HG02610 (cell line): ENCODE results near the gene ETNPPL.
"Not testable (repeated sequence)": the region's sequence is repeated elsewhere in the genome, so short reads cannot be mapped to it uniquely, and the experiment has no call there.

Experiments
- ATAC-seq: cut with Tn5 transposase; IDR thresholded peaks from one replicate; pipeline ENCODE4 v1.9.1; 2021; ENCODE audit warnings: mild to moderate bottlenecking, moderate library complexity; ENCODE audit not compliant: unreplicated experiment

The ETNPPL gene

DNA sequence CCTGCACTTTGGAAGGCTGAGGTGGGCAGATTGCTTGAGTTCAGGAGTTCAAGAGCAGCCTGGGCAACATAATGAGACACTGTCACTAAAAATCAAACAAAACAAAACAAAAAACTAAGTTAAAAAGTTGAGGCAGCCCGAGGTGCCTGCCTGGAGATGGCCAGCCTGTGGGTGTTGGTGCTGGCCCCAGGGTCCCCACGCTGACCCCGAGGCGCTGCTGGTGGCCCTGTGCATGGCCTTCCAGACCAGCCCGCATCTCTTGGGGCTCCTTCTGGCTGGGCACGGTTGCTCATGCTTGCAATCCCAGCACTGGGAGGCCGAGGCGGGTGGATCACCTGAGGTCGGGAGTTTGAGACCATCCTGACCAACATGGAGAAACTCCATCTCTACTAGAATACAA lies 4.4 kb downstream of the ETNPPL start:
- ATAC-seq, result no peak

DNA sequence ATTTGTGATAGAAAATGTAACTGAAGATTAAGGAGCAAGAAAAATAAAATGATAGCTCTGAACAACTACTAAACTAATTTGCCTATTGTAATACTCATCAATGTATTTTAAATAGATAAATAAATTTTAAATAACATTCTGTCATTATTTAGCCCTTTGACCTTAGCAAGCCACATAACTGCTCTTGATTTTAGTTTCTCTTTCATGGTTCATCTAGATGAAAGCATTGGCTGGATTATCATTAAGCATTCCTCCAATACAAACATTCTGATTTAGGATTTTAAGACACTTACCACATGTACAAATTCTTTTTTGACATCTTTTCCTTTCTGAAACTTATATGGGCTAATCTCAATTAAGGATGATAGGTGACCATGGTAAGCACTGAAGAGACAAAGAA lies 8.5 kb downstream of the ETNPPL start:
- no peak for ATAC-seq

DNA sequence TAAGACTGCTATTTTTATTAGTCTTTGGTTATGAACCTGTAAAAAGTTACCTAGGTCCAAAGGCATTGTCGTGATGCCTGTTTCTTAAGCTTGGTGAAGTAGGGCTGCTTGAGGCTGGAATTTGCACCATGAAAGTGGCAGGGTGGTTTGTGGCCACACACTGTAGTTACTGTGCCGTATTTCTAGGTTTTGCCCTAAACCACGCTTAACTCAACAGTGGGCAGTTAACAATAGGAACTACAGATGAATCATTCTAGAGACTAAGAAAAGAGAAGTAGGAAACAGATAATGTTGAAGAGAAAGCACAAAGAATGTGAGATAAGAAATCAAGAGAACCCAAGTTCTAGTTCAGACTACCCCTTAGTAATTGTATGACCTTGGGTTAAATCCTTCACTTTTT lies 11.5 kb downstream of the ETNPPL start:
- ATAC-seq, result peak; percentile 26

DNA sequence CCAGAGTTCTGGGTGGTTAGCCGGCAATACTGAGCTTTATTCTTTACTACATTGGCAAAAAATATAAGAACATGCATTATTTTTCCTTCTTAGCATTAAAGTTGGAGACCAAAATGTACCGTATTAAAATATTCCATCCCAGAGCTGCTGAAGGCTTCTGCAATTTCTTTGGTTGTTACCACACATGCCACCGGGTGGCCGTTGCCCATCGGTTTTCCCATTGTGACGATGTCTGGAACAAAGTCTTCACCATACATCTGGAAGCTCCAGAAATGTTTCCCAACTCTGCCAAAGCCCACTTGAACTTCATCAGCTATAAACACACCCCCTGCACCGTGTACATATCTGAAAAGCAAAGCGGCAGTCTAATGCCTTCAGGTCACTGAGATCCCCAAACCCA lies 13.7 kb downstream of the ETNPPL start:
- no peak for ATAC-seq

DNA sequence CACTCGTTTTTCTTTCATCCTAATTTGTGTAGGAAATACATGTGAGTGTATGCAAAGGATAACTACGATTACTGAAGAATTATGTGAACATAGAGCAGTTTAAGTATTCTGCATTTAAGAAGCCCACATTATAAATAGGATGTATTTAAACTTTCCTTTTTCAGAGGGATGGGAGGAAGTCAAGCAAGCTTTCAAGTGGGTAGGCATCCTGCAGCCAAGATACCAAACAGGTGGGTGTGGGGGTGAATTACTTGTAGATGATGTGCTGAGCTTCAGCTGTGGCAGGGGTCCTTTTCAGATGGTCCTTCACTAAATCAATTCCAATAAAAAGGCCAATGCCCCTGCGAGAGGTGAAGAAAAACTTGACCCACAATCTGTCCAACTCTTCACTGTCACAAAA lies 16.3 kb downstream of the ETNPPL start:
- no peak for ATAC-seq

DNA sequence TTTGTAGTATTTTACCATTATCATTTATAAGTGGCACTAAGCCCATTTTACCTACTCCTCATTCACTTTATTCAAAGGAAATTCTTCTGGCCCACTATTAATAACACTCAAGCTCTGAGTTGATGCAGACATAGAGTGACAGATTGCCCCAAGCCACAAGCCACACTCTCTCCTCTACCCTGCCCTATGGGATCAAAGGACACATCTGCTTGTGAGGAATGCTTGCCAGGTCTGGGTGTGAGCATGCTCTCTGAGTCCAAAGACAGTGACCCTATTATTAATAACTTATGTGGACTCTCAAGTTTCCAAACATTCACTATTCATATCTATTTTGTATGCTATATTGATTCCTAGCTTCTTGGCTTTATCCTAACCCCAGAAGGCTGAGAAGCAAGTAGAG lies 18.5 kb downstream of the ETNPPL start:
- ATAC-seq, result no peak

DNA sequence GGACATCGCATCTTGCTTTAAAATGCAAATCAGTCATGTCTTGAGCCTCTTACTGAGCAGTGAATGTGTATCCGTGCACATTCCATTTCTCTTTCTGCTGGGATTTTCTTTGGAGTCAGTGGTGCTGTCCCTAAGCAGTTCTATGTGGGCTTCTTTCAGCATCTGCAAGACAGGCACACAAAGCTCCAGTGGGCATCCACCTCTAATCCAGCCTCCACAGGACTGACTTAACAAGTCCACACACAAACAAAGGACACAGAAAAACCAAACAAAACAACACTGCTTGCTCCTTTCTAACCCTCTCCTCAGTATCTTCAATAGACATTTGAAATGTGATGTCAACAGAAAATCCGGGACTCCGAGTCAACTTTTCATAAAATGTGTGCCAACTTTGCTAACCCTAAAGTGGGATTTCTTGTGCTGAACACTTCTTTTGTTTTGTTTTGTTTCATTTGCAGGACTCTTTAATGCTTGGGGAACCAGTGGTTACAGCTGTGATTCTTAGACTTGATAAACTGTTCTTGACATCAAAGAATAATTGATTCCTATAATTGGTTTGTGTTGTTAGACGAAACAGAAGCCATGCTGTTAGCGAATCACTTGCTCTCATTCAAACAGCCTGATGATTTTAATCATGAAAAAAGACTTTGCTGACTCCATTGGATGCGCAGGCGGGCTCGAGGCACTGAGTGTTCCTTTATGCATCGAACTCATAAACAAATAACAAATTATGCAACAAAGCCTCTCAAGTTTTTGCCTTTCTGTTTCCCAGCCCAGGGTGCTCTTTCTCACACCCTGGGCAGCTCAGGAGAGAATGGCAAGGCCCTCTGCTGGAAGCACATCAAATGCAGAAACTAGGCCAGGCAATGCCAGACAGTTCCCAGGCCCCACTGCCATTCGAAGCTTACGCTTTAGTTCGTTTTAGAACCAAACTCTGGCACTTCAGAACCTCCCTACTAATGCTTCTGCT lies 20.1 kb downstream of the ETNPPL start:
- ATAC-seq, result no peak

DNA sequence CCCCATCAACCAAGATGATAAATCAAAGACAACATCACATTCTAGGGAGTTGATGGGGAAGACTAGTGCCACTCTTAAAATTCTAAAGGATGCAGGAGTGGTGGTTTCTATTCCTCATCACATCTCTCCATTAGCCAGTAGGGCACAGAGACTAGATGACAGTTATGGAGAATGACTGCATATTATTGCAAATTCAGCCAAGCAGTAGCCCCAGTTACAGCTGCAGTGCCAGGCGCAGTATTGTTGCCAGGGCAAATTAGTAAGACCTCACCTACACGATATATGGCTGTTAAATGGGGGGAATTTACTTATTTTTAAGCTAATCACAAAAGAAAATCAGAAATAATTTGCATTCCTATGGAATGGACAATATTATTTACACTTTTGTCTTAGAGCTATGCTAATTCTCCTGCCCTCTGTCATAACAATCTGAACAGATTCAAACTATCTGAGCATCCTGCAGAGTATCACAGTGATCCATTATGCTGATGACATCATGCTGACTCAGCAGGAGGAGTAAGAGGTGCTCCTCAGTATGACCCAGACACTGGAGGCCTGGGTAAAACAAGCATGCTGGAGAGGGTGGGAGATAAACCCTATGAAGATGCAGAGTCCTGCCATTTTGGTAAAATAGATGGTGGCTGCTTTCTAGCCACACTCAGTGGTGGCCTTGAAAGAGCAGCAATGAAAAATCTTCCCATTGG lies 24.7 kb downstream of the ETNPPL start:
- no peak for ATAC-seq

DNA sequence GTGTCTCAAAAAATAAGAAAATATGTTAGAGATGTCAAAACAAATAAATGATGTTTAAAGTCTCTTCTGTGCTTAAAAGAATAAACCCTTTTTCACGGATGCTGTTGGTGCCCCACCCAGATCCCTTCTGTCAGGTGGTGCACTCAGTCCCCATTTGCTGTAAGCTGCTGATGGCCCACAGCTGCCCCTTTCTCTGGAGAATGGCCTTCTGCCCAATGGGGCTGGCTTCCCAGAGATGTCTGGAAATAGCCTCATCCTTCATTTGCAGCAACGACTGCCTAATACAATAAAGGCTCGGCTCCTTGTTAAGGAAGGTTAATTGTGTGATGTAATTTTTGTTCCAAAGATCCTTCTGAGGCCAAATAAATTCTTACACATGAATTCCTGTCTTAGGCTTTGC lies 31.8 kb downstream of the ETNPPL start:
- no peak for ATAC-seq

DNA sequence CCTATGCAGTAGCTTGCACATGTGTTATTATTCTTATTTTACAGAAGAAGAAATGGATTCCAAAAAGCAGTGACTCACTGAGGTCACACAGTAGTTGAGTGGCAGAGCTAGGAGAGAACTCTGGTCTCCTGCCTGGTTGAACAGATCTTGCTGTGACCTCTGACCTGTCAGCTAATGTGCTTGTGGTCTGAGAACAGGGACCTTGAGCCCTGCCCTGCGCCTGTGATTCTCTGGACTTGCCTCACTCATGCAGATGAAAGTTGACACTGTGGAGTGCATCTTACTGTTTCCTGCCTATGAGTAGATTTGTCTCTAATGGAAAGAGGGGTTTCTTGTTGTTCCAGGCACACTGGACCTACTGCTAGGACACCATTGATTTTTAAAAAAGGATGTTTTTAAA lies 32.3 kb downstream of the ETNPPL start:
- no peak for ATAC-seq

DNA sequence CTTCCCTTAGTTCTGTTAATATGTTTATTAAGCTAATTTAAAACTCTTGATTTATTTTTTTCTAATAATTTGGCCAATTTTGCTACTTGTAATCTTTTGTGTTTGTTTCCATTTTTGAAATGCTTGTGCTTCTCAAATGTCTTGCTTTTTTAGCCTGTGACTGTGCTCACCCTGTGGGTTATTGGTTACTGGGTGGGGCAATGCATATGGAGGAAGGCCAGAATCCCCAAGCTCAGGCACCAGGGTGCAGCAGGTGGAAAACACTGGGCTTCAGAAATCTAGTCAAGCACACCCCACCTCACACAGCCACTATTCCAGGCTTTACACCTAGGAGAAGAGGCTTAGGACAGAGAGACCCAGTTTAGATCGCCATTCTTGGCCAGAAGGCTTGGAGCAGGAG lies 33.1 kb downstream of the ETNPPL start:
- no peak for ATAC-seq

DNA sequence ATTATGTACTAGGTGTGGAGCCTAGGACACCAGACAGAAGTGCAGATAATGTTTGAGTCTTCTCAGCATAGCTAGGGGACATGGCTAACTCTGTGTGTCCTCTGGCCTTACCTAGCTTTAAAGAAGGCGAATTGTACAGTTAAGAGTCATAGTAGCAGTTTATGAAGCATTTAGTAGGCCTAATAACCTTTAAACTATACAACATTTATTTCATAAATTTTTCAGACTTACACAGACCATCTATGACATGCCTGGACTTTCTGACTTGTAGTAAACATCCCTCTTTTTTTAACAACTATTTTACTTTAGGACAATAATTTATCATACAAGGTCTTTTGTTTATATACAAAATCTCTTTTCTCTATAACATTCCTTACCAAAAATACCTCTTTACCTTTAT lies 37.4 kb downstream of the ETNPPL start:
- no peak for ATAC-seq

DNA sequence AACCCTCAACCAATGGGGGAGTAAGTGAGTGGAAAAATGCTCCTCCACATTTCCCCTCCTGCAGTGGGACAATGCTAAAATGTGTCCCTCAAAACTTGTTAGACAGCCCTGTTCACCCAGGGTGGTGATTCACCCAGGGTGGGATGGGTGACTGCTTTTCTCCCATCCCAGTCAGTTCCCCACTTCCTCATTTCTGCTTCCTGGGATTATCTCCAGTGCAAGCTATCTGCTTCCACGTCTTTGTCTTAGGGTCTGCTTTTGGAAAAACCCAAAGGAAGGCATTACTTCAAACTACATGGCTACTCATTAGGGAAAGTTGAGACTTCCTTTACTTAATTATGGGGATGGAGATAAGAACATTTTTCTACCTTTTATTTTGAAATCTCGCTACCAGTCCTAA lies 45.5 kb downstream of the ETNPPL start:
- no peak for ATAC-seq

DNA sequence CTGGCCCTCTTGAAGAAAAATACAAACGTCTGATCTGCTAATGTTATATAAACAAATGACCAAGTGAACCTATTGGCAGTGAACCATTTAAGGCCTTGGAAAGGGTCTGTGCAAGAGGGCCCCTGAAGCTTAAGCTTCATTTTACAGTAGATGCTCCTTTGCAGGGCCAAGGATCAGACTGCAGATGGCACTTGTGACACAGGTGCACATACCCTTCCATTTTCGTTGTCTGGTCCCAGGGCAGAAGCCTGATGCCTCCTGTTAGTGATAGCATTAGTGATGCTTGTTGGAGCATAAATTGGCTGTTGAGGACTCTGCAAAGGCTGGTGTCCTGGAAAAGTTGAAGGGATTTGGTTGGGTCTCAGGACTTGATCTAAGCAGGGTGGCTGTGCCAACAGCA lies 46.5 kb downstream of the ETNPPL start:
- ATAC-seq, result no peak

DNA sequence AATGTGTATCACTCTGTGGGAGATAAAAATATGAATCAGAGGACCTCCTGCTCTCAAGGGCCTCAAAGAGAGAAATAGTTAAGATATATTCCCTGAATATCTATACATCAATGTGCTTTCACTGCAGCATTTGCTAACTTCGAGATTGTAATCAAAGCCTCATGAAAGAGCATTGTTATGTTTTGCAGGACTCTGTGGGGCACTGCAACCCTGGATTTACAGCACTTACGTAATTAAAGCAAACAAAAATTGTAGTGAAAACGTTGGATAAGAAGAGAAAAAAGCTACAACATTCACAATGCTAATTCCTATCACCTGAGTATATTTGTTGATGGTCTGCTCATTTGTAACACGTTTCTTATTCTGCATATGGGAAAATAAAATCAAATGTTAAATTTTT lies 48.0 kb downstream of the ETNPPL start:
- ATAC-seq, result no peak

DNA sequence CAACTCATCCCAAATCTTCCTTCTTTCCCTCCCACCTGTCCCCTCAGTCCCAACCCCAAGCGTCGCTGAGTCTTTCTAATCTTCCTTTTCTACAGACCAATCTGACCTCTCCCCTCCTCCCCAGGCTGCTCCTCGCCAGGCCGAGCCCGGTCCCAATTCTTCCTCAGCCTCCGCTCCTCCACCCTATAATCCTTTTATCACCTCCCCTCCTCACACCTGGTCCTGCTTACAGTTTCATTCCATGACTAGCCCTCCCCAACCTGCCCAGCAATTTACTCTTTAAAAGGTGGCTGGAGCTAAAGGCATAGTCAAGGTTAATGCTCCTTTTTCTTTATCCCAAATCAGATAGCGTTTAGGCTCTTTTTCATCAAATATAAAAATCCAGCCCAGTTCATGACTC lies 52.3 kb downstream of the ETNPPL start:
- ATAC-seq, result not testable (repeated sequence)

DNA sequence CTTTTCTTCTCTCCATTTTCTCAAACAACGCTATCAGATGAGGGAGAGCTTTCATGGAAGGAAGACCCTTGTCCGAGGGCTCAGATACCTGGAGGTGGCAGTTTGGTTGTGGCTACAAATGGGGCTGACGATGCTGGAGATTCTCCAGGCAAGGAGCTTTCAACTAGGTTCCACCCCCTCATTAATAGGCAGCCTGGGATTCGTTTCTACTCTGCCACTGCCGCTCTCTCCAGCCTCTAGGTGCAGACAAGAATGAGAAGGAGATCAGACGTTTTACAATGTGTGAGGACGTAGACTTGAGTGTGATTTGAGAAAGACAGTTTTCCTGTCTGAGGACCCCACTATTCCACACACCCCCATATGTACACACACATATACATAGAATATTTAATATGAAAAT lies 53.1 kb downstream of the ETNPPL start:
- no peak for ATAC-seq

DNA sequence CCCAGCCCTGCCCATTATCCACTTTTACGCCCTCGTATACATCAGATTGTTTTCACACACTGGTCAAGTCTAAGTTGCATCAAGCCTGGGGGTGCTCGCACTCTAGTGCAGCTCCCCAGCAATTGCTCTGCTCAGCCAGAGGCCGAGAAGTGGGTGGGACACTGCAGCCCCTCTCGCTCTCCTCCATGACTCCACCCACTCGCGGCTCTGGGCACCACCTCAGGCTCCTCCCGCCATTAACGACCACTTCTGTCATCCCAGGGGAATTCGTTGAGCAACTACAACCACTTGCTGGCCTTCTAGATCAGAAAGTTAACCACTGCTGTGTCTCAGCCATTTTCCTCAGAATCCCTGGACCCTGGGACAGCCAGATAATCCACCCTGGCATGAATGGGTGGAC lies 53.6 kb downstream of the ETNPPL start:
- no peak for ATAC-seq

DNA sequence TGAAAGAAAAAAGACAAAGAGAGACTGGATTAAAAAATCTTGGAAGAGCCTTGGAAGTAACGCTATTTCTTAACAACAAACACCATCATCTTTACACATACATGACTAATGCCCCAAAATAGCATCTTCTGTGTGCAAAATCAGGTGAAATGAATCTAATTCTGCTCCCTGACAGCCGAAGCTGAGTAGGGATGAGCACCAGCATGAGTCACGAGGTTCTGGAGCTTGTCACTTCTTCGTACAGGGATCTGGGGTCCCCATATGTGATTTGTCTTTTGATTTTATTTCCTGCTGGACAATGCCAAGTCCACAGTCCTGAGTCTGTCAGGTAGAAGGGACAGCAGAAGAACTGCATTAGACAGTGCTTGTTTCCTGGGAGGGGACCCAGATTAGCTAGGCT lies 56.6 kb downstream of the ETNPPL start:
- no peak for ATAC-seq

DNA sequence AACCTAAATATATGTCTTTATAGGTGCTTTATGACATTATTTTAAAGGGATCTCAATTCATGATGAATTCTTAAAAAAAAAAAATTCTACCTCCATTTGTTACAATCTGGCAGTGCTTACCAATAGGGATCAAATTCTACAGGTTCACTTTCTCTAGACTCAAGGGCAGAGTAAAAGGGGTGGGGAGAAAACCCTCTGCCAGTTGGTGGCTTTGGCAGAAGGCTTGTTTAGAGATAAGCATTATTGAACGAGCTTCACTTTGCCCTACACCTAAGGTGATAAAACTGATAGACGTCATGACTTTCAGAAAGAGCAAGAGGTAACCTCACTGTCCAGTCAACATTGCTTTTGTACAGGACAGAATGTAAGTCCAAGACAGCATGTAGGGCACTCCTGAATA lies 58.9 kb downstream of the ETNPPL start:
- no peak for ATAC-seq

DNA sequence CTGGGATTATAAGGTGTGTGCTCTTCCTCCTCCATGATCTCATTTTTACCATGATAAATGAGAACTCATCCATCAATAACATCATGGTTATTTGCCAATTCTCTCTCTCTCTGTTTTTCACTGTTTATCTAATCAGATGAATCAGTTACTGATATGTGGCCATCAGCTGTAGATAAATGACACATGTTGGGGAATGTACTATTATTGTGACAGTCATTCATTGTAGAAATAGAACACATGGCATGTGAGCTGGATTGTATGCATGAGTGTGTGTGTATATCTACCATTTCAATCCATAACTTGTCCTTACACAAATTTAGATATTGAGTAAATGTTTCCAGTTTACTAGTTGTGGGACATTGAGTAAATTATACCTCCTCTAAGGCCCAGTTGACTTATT lies 59.5 kb downstream of the ETNPPL start:
- ATAC-seq, result no peak

DNA sequence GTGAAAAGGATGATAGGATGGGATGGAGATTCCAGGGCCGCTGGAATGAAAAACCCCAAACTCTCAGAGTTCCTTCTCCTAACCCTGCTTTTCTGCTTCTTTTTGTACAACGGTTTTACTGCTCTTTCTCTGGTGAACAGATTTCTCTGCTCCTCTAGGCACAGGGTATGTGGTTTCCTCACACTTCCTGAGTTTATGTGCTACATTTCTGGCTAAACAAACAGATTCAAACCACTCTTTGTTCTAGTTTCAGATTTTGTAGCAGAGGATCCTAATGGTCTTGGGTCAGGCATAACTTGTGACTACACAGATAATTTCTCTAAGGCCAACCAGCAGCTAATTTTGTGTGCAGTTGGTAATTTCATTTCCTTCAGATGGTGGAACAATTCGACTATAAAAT lies 59.9 kb downstream of the ETNPPL start:
- no peak for ATAC-seq
